Neural cell (in vitro differentiated cells): Measurements from ENCODE around the gene CYP2U1. TPM values are rescaled to one million over a fixed set of nuclear protein-coding genes. Genes with fewer than 3 reads are reported as not detected.

Experiments used
- H2AFZ ChIP-seq: fragments of 200-600, 300-800 bp; sonication (generic), shearing (Covaris generic); 2 replicates; pipeline ENCODE4 v1.6.0; 2014; ENCODE audit warnings: low read depth, mild to moderate bottlenecking, antibody characterized with exemption, low read length, moderate library complexity
- H3F3A ChIP-seq: fragments of 200-600 bp; shearing (Covaris generic); 2 replicates; pipeline ENCODE4 v1.6.1; 2016; ENCODE audit warnings: mild to moderate bottlenecking, moderate library complexity, mixed read lengths, antibody characterized with exemption, low read length; ENCODE audit not compliant: insufficient read depth, poor library complexity, severe bottlenecking
- H3K27ac ChIP-seq: fragments of 200-600, 300-800 bp; sonication (generic), shearing (Covaris generic); 2 replicates; pipeline ENCODE4 v1.5.1; 2014; ENCODE audit warnings: mild to moderate bottlenecking, low read length, moderate library complexity
- H3K27me3 ChIP-seq: fragments of 300-800, 200-600 bp; sonication (generic), shearing (Covaris generic); 2 replicates; pipeline ENCODE4 v1.6.0; 2014; ENCODE audit warnings: mild to moderate bottlenecking, low read depth, low read length, moderate library complexity; ENCODE audit not compliant: insufficient read depth
- H3K36me3 ChIP-seq: fragments of 300-800, 200-600 bp; sonication (generic), shearing (Covaris generic); 2 replicates; pipeline ENCODE4 v1.5.1; 2014; ENCODE audit warnings: mild to moderate bottlenecking, antibody characterized with exemption, low read length, moderate library complexity; ENCODE audit not compliant: insufficient read depth
- H3K4me2 ChIP-seq: fragments of 300-800, 200-600 bp; sonication (generic), shearing (Covaris generic); 2 replicates; pipeline ENCODE4 v1.6.0; 2014; ENCODE audit warnings: mild to moderate bottlenecking, low read length
- H3K4me3 ChIP-seq: fragments of 300-800, 200-600 bp; sonication (generic), shearing (Covaris generic); 2 replicates; pipeline ENCODE4 v1.5.1; 2014; ENCODE audit warnings: mild to moderate bottlenecking, low read length, moderate library complexity
- H3K79me2 ChIP-seq: fragments of 200-600 bp; shearing (Covaris generic); replicated peaks from 2 replicates; pipeline ENCODE4 v1.6.0; 2014; ENCODE audit warnings: mild to moderate bottlenecking, low read length, moderate library complexity; ENCODE audit not compliant: insufficient read depth
- H3K9ac ChIP-seq: fragments of 300-800, 200-600 bp; sonication (generic), shearing (Covaris generic); 2 replicates; pipeline ENCODE4 v1.6.1; 2016; ENCODE audit warnings: mild to moderate bottlenecking, low read length, mixed read lengths
- H3K9me2 ChIP-seq: fragments of 200-600 bp; shearing (Covaris generic); 2 replicates; pipeline ENCODE4 v1.6.1; 2016; ENCODE audit warnings: mild to moderate bottlenecking, low read length, mixed read lengths; ENCODE audit not compliant: insufficient read depth
- H3K9me3 ChIP-seq: fragments of 200-600, 300-800 bp; sonication (generic), shearing (Covaris generic); 2 replicates; pipeline ENCODE4 v1.6.1; 2016; ENCODE audit warnings: mild to moderate bottlenecking, mixed run types, low read length, moderate library complexity, mixed read lengths
- H4K20me1 ChIP-seq: fragments of 200-600 bp; shearing (Covaris generic); 2 replicates; pipeline ENCODE4 v1.6.1; 2016; ENCODE audit warnings: mild to moderate bottlenecking, mixed run types; ENCODE audit not compliant: insufficient read depth
- CTCF ChIP-seq: fragments of 450-650 bp; IDR thresholded peaks from 2 replicates; pipeline ENCODE4 v1.5.1; 2014; ENCODE audit warnings: antibody characterized with exemption, mild to moderate bottlenecking, moderate library complexity; ENCODE audit not compliant: poor library complexity, severe bottlenecking
- EP300 ChIP-seq: fragments of 450-650 bp; conservative IDR thresholded peaks from 2 replicates; pipeline ENCODE4 v1.6.1; 2014; ENCODE audit warnings: antibody characterized with exemption, mild to moderate bottlenecking, moderate library complexity; ENCODE audit not compliant: poor library complexity, severe bottlenecking
- EZH2 ChIP-seq: fragments of 200-600, 300-800 bp; shearing (Covaris generic), sonication (generic); IDR thresholded peaks from 2 replicates; pipeline ENCODE4 v1.6.1; 2014; ENCODE audit warnings: antibody characterized with exemption, low read length, borderline replicate concordance, mild to moderate bottlenecking; ENCODE audit not compliant: insufficient read depth, poor library complexity, severe bottlenecking
- MXI1 ChIP-seq: fragments of 450-650 bp; conservative IDR thresholded peaks from 2 replicates; pipeline ENCODE4 v1.6.1; 2014; ENCODE audit warnings: antibody characterized with exemption, mild to moderate bottlenecking; ENCODE audit not compliant: poor library complexity, severe bottlenecking
- POLR2AphosphoS5 ChIP-seq: IDR thresholded peaks from 2 replicates; pipeline ENCODE4 v1.6.1; 2012
- RAD21 ChIP-seq: fragments of 450-650 bp; conservative IDR thresholded peaks from 2 replicates; pipeline ENCODE4 v1.6.1; 2014; ENCODE audit warnings: antibody characterized with exemption, mild to moderate bottlenecking, moderate library complexity
- REST ChIP-seq: IDR thresholded peaks from 2 replicates; pipeline ENCODE4 v1.6.1; 2012; ENCODE audit warnings: borderline replicate concordance
- SMC3 ChIP-seq: fragments of 450-650 bp; conservative IDR thresholded peaks from 2 replicates; pipeline ENCODE4 v1.6.1; 2014; ENCODE audit warnings: antibody characterized with exemption, mild to moderate bottlenecking, moderate library complexity; ENCODE audit not compliant: poor library complexity
- TAF1 ChIP-seq: IDR thresholded peaks from 2 replicates; pipeline ENCODE4 v1.6.1; 2012; ENCODE audit warnings: low read depth
- polyA plus RNA-seq: library from polyadenylated mRNA; depleted of rRNA; stranded (reverse); fragments of >200 nt; gene quantifications from 2 replicates; pipeline ENCODE4 v1.2.3, GENCODE V29; 2014

The CYP2U1 gene
- polyA plus RNA-seq, 1 donor from 2014 or later: 8.8 TPM

- Histone ChIP-seq H3K4me3 (no peak overlapping the region), H3K4me2 (no peak overlapping the region), H3F3A (no peaks in the 10 kb centered on the region), H3K27ac (no peak overlapping the region), H2AFZ (no peak overlapping the region), H4K20me1 (no peaks in the 10 kb centered on the region), H3K36me3 (peaks cover 4% of the 10 kb centered on the region), H3K79me2 (no peaks in the 10 kb centered on the region), H3K9ac (no peak overlapping the region), H3K9me3 (no peaks in the 10 kb centered on the region), H3K9me2 (no peaks in the 10 kb centered on the region), H3K27me3 (no peaks in the 10 kb centered on the region)
- TF ChIP-seq POLR2AphosphoS5: no peak
- TF ChIP-seq CTCF: no peak
- no peak for TF ChIP-seq RAD21
- no peak for TF ChIP-seq MXI1
These were observed 20.2 kb downstream of the CYP2U1 start for GRCh38 chr4:107951551-107951950.

GRCh38 chr4:107956011-107956410 lies 24.7 kb downstream of the CYP2U1 start:
- H3K4me3 ChIP-seq: no peak overlapping the region
- H3K79me2 ChIP-seq: no peaks in the 10 kb centered on the region
- no peaks in the 10 kb centered on the region for H3F3A ChIP-seq
- no peak overlapping the region for H3K4me2 ChIP-seq
- H2AFZ ChIP-seq: no peak overlapping the region
- H3K9me2 ChIP-seq: no peaks in the 10 kb centered on the region
- no peak overlapping the region for H3K9ac ChIP-seq
- no peaks in the 10 kb centered on the region for H3K27me3 ChIP-seq
- H3K9me3 ChIP-seq: no peaks in the 10 kb centered on the region
- no peak overlapping the region for H3K27ac ChIP-seq
- no peaks in the 10 kb centered on the region for H4K20me1 ChIP-seq
- no peak for TF ChIP-seq EP300
- no peak for TF ChIP-seq REST
- TF ChIP-seq MXI1: no peak
- TF ChIP-seq RAD21: no peak
- no peak for TF ChIP-seq SMC3
- TF ChIP-seq EZH2: no peak
- TF ChIP-seq TAF1: no peak
- no peak for TF ChIP-seq CTCF
- TF ChIP-seq POLR2AphosphoS5: no peak
- peaks cover 4% of the 10 kb centered on the region for H3K36me3 ChIP-seq
